ENCODE results near the gene DNAJC22. TPM values are rescaled to one million over a fixed set of nuclear protein-coding genes. Genes with fewer than 3 reads are reported as not detected.

The DNAJC22 gene
- total and polyA plus RNA-seq, 4 donors = 0.24 to 1.7 (median 0.89) TPM

DNA sequence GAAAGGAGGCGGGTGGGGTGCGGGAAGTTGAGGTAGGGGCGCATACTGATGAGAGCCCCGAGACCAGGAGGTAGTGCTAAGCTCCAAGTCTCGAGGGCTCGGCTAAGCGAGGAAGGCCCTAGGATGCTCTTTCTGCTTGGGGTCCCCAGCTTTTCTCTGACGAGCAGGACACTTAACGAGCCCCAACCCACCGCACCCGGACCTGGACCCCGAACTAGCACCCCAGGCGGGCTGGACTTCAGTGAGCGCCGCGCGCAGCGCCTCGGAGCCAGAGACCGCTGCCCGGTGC lies 5.0 kb upstream of the DNAJC22 start:
- no peaks in the 10 kb centered on the region for H3K36me3 ChIP-seq (ENCODE audit: control insufficient read depth in 4 of 4, insufficient read depth in 4 of 4, low read length in 4 of 4)
- ATAC-seq (ENCODE audit: insufficient read depth, low FRiP score) (no peak), DNase-seq (no peak)
- TF ChIP-seq, protein P1, sequence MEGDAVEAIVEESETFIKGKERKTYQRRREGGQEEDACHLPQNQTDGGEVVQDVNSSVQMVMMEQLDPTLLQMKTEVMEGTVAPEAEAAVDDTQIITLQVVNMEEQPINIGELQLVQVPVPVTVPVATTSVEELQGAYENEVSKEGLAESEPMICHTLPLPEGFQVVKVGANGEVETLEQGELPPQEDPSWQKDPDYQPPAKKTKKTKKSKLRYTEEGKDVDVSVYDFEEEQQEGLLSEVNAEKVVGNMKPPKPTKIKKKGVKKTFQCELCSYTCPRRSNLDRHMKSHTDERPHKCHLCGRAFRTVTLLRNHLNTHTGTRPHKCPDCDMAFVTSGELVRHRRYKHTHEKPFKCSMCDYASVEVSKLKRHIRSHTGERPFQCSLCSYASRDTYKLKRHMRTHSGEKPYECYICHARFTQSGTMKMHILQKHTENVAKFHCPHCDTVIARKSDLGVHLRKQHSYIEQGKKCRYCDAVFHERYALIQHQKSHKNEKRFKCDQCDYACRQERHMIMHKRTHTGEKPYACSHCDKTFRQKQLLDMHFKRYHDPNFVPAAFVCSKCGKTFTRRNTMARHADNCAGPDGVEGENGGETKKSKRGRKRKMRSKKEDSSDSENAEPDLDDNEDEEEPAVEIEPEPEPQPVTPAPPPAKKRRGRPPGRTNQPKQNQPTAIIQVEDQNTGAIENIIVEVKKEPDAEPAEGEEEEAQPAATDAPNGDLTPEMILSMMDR (IDR thresholded peaks at IDR 0.05; ENCODE audit: control extremely low read depth, extremely low read depth) = no peak
- no peak overlapping the region for H3K4me3 ChIP-seq
- H3K4me1 ChIP-seq (ENCODE audit: control insufficient read depth in 5 of 5, insufficient read depth in 5 of 5, low read length in 5 of 5) = peaks cover 4 to 40% (median 8%) of the 10 kb centered on the region in 5 donors
- H3K27me3 ChIP-seq (ENCODE audit: control insufficient read depth in 3 of 3, insufficient read depth in 3 of 3, low read length in 2 of 3) = peaks cover 0 to 84% (median 62%) of the 10 kb centered on the region in 3 donors
- H3K9ac ChIP-seq (ENCODE audit: insufficient read depth in 1 of 2, low read length in 2 of 2) = no peak overlapping the region
- no peaks in the 10 kb centered on the region for H3K9me3 ChIP-seq (ENCODE audit: control insufficient read depth in 4 of 4, insufficient read depth in 3 of 4, low read length in 3 of 4)
- WGBS, 2 donors = 18 to 27% methylated on average over 20 to 21 of the region's 21 CpGs
- no peak overlapping the region for H3K27ac ChIP-seq (ENCODE audit: low read depth in 1 of 2, low read length in 1 of 2)

DNA sequence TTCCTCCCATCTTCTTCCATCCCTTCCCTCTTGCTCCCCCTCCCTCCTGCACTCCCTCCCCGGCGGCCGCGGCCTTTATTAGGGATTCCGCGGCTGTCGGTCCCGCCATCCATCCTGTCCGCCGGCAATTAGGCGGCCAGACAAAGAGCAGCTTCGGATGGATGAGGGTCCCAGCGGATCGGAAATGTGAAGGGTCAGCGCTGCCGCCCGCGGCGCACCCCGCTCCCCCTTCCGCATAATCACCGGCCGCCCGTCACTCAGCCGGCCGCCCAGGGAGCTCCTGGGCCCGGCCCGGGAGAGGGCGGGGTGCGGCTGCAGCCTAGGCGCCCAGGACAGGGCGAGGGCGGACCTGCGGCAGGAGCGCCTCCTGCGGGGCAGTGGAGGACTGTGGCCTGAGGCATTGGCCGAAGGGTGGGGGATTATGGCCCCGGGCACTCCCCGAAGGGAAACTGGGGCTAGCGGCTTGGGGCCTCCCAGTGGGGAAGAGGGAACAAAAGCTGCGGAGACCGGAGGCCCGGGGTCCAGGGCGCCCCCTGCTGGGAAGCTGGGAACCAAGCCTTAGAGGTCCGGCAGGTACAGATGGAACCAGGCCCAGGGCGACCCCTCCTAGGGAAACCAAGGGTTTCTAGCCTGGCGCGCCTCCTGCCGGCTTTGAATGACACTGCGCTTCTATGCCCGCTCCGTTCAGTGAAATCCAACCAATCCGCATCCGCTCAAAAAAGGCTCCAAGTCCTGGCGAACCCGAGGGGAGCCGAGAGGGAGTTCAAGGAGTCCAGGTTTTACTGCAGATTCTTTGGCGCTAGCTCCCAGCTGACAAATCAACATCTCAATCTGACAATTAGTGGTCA lies 4.4 kb upstream of the DNAJC22 start:
- TF ChIP-seq, protein P1 (IDR thresholded peaks at IDR 0.05; ENCODE audit: control extremely low read depth, extremely low read depth) = peak; percentile 40
- 2% methylated on average over 57 to 58 of the region's 58 CpGs for WGBS, 2 donors
- no peaks in the 10 kb centered on the region for H3K9me3 ChIP-seq (ENCODE audit: control insufficient read depth in 4 of 4, insufficient read depth in 3 of 4, low read length in 3 of 4)
- H3K4me3 ChIP-seq = no peak overlapping the region
- ATAC-seq (ENCODE audit: insufficient read depth, low FRiP score) (peak; percentile 65), DNase-seq (peak; percentile 81 to 85 (median 85))
- peaks cover 4 to 44% (median 14%) of the 10 kb centered on the region in 5 donors for H3K4me1 ChIP-seq (ENCODE audit: control insufficient read depth in 5 of 5, insufficient read depth in 5 of 5, low read length in 5 of 5)
- H3K36me3 ChIP-seq (ENCODE audit: control insufficient read depth in 4 of 4, insufficient read depth in 4 of 4, low read length in 4 of 4) = no peaks in the 10 kb centered on the region
- H3K9ac ChIP-seq (ENCODE audit: insufficient read depth in 1 of 2, low read length in 2 of 2) = no peak overlapping the region
- no peak overlapping the region for H3K27ac ChIP-seq (ENCODE audit: low read depth in 1 of 2, low read length in 1 of 2)
- H3K27me3 ChIP-seq (ENCODE audit: control insufficient read depth in 3 of 3, insufficient read depth in 3 of 3, low read length in 2 of 3) = peaks cover 3 to 85% (median 63%) of the 10 kb centered on the region in 3 donors

DNA sequence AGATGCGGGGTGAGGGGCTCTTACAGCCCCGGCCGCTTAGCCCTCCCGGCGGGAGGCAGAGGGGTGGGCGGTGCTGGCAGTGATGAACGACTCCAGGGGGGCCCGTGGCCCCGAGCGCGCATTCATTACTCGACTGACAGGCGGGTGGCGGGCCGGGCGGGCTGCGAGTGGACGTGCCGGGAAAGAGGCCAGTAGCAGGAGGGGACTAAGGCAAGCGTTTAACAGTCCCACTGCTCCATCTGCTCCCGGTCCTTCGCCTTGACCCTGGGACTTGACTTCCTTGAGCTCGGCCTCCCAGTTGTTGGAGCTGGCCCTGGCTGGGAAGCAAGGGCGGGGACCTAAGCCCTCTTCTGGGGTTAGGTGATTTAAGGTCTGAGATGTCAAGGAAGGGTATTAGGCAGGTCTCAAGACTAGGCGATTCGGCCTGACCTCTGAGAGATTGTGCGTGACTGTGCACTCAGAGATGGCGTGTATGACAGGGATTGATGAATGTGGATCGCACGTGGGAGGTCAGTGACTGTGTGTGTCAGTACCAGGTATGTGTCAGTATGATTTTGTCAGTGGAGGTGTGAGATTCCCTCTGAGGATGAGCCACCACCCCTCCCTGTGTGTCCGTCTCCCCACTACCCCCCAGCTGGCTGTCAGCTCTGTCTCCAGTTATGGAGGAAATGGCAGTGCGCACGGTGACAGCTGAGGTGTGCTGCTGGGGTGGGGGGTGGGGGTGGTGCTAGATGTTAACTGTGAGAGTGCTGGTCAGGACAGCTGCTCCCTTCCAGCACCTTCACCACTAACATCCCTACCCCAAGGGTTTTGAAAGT lies 3.6 kb upstream of the DNAJC22 start:
- no peak for ATAC-seq (ENCODE audit: insufficient read depth, low FRiP score)
- Histone ChIP-seq H3K36me3 (ENCODE audit: control insufficient read depth in 4 of 4, insufficient read depth in 4 of 4, low read length in 4 of 4) (no peaks in the 10 kb centered on the region), H3K9me3 (ENCODE audit: control insufficient read depth in 4 of 4, insufficient read depth in 3 of 4, low read length in 3 of 4) (no peaks in the 10 kb centered on the region), H3K9ac (ENCODE audit: insufficient read depth in 1 of 2, low read length in 2 of 2) (no peak overlapping the region), H3K27ac (ENCODE audit: low read depth in 1 of 2, low read length in 1 of 2) (no peak overlapping the region), H3K27me3 (ENCODE audit: control insufficient read depth in 3 of 3, insufficient read depth in 3 of 3, low read length in 2 of 3) (peaks cover 3 to 82% (median 59%) of the 10 kb centered on the region in 3 donors), H3K4me3 (no peak overlapping the region), H3K4me1 (ENCODE audit: control insufficient read depth in 5 of 5, insufficient read depth in 5 of 5, low read length in 5 of 5) (peaks cover 4 to 44% (median 16%) of the 10 kb centered on the region in 5 donors)
- TF ChIP-seq, protein P1 (IDR thresholded peaks at IDR 0.05; ENCODE audit: control extremely low read depth, extremely low read depth) = no peak
- 1 to 4% methylated on average over 32 to 33 of the region's 33 CpGs for WGBS, 2 donors
- DNase-seq = peak; percentile 51 to 68 (median 63)
